Stomach (tissue), 9 donors: ENCODE data around the gene SCD. TPM values are rescaled to one million over a fixed set of nuclear protein-coding genes. Genes with fewer than 3 reads are reported as not detected.
"Not testable (repeated sequence)": the region's sequence is repeated elsewhere in the genome, so short reads cannot be mapped to it uniquely, and the experiment has no call there.

Experiments
- DNase-seq, 2 donors: peaks; one replicate each; pipeline versions ENCODE4 v3.0.0 to v3.0.0-alpha.2; 2013 to 2019
- H3K27ac ChIP-seq, 5 donors: fragments of 200-600 bp in 4 of 5; sonication (generic) in 4 of 5; one replicate each; pipeline ENCODE4 v1.5.1; 2013 to 2019; ENCODE audit warnings: mild to moderate bottlenecking in 1 of 5, moderate library complexity in 1 of 5
- H3K27me3 ChIP-seq, 3 donors: fragments of 200-600 bp; sonication (generic); one replicate each; pipeline ENCODE4 v1.5.1; 2017 to 2019; ENCODE audit warnings: mixed run types in 1 of 3
- H3K36me3 ChIP-seq, 4 donors: fragments of 200-600 bp; sonication (generic); 1 replicate in 3 of 4; 2 replicates in 1 of 4; pipeline ENCODE4 v1.5.1; 2016 to 2019
- H3K4me1 ChIP-seq, 4 donors: fragments of 200-600 bp; sonication (generic); one replicate each; pipeline ENCODE4 v1.5.1; 2016 to 2019
- H3K4me3 ChIP-seq, 4 donors: fragments of 200-600 bp; sonication (generic) in 3 of 4; one replicate each; pipeline ENCODE4 v1.5.1; 2016 to 2019; ENCODE audit warnings: mild to moderate bottlenecking in 1 of 4
- H3K9me3 ChIP-seq, 4 donors: fragments of 200-600 bp; sonication (generic); one replicate each; pipeline ENCODE4 v1.5.1; 2016 to 2019
- CTCF ChIP-seq, 7 experiments: fragments of 450-650 bp in 4 of 7; fragments of 200-600 bp in 3 of 7; sonication (generic) in 3 of 7; IDR thresholded peaks; one replicate each; pipeline ENCODE4 v1.5.1; 2016 to 2019; ENCODE audit warnings: antibody characterized with exemption in 7 of 7, control low read depth in 2 of 7, mild to moderate bottlenecking in 1 of 7
- EP300 ChIP-seq: sonication (generic); formaldehyde crosslinking; IDR thresholded peaks from one replicate; pipeline ENCODE4 v1.6.1; 2017; ENCODE audit warnings: antibody characterized with exemption
- POLR2A ChIP-seq, 4 donors: fragments of 450-650 bp; IDR thresholded peaks; one replicate each; pipeline ENCODE4 v1.6.1; 2016; ENCODE audit warnings: antibody characterized with exemption in 4 of 4, control low read depth in 2 of 4, mild to moderate bottlenecking in 1 of 4, moderate library complexity in 1 of 4
- POLR2AphosphoS5 ChIP-seq, 3 donors: sonication (generic); formaldehyde crosslinking; IDR thresholded peaks; one replicate each; pipeline ENCODE4 v1.6.1; 2016; ENCODE audit warnings: antibody characterized with exemption in 3 of 3
- WGBS, 5 donors: extraction: QIAGEN DNeasy Blood & Tissue Kit in 3 of 5; methylation state at CpG; one replicate each; pipeline versions ENCODE4 v1.1.5 to v1.1.7; 2013 to 2018; 5-methylcytosine and 5-hydroxymethylcytosine counted together
- intact Hi-C: fragments of 100-400 bp; cut with DNase I; formaldehyde crosslinking; loops from one replicate; pipeline ENCODE4 v1.15.1; 2023; ENCODE audit warnings: low total_unique reads
- polyA plus RNA-seq, 3 donors: library from polyadenylated mRNA; stranded (reverse); fragments of 200-250 nt; gene quantifications; one replicate each; pipeline ENCODE4 v1.2.3, GENCODE V29; 2013
- total RNA-seq, 5 donors: library from RNA; depleted of rRNA; stranded (reverse); fragments of >200 nt; gene quantifications; one replicate each; pipeline versions ENCODE4 v1.1.0 to v1.2.3, GENCODE V29; 2014 to 2016
- donor health status: healthy with polysubstance abuse.
- donor health status: Bipolar disorder and iron deficiency.
- donor health status: healthy.

SCD gene
- total and polyA plus RNA-seq, 8 donors, result 2.3 to 36.2 (median 17.8) TPM

- TF ChIP-seq POLR2AphosphoS5 (IDR thresholded peaks at IDR 0.05) (no peak), CTCF (IDR thresholded peaks at IDR 0.05) (no peak), EP300 (peak; percentile 30)
- no peak for DNase-seq
- peak overlapping the region; percentile 81 to 97 (median 96) for H3K27ac ChIP-seq
- 13 to 21% (median 16%) methylated on average over 16 of the region's 16 CpGs for WGBS, 5 donors
- H3K36me3 ChIP-seq, result no peaks in the 10 kb centered on the region
- intact Hi-C loops, result no loop called here
- no peaks in the 10 kb centered on the region for H3K9me3 ChIP-seq
- H3K27me3 ChIP-seq, result no peaks in the 10 kb centered on the region
- peak overlapping the region; percentile 45 to 63 (median 56) for H3K4me3 ChIP-seq
- H3K4me1 ChIP-seq, result peaks cover 43 to 62% (median 51%) of the 10 kb centered on the region in 4 donors
These were observed 25.6 kb downstream of the SCD start for GRCh38 chr10:100372415-100373297.

- peak overlapping the region; percentile 45 to 63 (median 56) for H3K4me3 ChIP-seq
- no peaks in the 10 kb centered on the region for H3K36me3 ChIP-seq
- no peaks in the 10 kb centered on the region for H3K27me3 ChIP-seq
- no peaks in the 10 kb centered on the region for H3K9me3 ChIP-seq
- peak; percentile 96 to 99 for DNase-seq
- TF ChIP-seq CTCF (IDR thresholded peaks at IDR 0.05) (no peak), POLR2AphosphoS5 (IDR thresholded peaks at IDR 0.05) (peak; percentile 80 to 90 (median 86)), EP300 (peak; percentile 34), POLR2A (IDR thresholded peaks at IDR 0.05) (peak in 1 of 4 donors; percentile 32)
- intact Hi-C loops, result no loop called here
- H3K27ac ChIP-seq, result peak overlapping the region; percentile 81 to 97 (median 96)
- H3K4me1 ChIP-seq, result peaks cover 43 to 62% (median 51%) of the 10 kb centered on the region in 4 donors
- WGBS, 5 donors, result 0 to 1% (median 0%) methylated on average over 45 of the region's 45 CpGs
These were observed 26.5 kb downstream of the SCD start for GRCh38 chr10:100373298-100374199.

- no peak for DNase-seq
- Histone ChIP-seq H3K4me3 (peak overlapping the region; percentile 45 to 63 (median 56)), H3K27ac (peak overlapping the region; percentile 81 to 97 (median 96)), H3K4me1 (peaks cover 43 to 62% (median 51%) of the 10 kb centered on the region in 4 donors), H3K9me3 (no peaks in the 10 kb centered on the region), H3K27me3 (no peaks in the 10 kb centered on the region), H3K36me3 (no peaks in the 10 kb centered on the region)
- no peak for TF ChIP-seq POLR2A (IDR thresholded peaks at IDR 0.05)
- TF ChIP-seq CTCF (IDR thresholded peaks at IDR 0.05), result no peak
- TF ChIP-seq EP300, result no peak
- no peak for TF ChIP-seq POLR2AphosphoS5 (IDR thresholded peaks at IDR 0.05)
- intact Hi-C loops, result no loop called here
- 10 to 15% (median 14%) methylated on average over 3 of the region's 3 CpGs for WGBS, 5 donors
These were observed 27.2 kb downstream of the SCD start for GRCh38 chr10:100374200-100374655.

- peak overlapping the region; percentile 45 to 63 (median 56) for H3K4me3 ChIP-seq
- peaks cover 43 to 61% (median 51%) of the 10 kb centered on the region in 4 donors for H3K4me1 ChIP-seq
- H3K36me3 ChIP-seq, DNase-seq, intact Hi-C loops, H3K9me3 ChIP-seq, H3K27me3 ChIP-seq: not testable (repeated sequence)
- peak overlapping the region in 4 of 5 donors; percentile 94 to 97 (median 96) for H3K27ac ChIP-seq
- 65 to 78% (median 69%) methylated on average over 7 of the region's 7 CpGs for WGBS, 5 donors
These were observed 27.8 kb downstream of the SCD start for GRCh38 chr10:100374677-100375353.

GRCh38 chr10:100376656-100377055, 29.6 kb downstream of the SCD start:
- 64 to 88% (median 82%) methylated on average over 6 of the region's 6 CpGs for WGBS, 5 donors
- H3K36me3 ChIP-seq, H3K27ac ChIP-seq, intact Hi-C loops, H3K4me3 ChIP-seq, H3K9me3 ChIP-seq, DNase-seq, H3K27me3 ChIP-seq: not testable (repeated sequence)
- peaks cover 25 to 42% (median 34%) of the 10 kb centered on the region in 4 donors for H3K4me1 ChIP-seq
